Activated CD4-positive, alpha-beta T cell treated with anti-CD3 and anti-CD28 coated beads for 24 hours (primary cell): ENCODE measurements around the gene DCTD.

Experiments
- DNase-seq, 2 donors: peaks; one replicate each; pipeline ENCODE4 v3.0.0-alpha.2; 2020; ENCODE audit warnings: low read depth in 2 of 2

DCTD gene

DNA sequence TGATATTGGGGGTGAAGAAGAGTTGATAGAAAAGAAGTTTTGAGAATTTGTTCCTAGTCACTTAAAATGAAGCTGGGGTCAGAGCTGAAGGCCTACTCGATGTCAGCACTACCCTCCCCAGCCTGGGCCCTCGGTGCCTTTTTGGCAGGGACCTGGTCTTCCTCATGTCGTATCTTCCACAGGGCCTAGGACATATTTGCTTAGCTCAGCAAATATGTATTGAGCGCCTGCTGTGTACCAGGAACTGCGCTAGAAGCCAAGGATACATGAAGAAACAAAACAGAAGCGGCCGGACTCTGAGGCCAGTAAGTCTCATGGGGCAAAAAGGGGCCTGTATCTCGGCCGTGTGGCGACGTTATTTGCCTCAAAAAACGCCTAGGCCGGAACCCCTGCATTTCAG is 44.3 kb downstream of the DCTD start:
- no peak for DNase-seq

DNA sequence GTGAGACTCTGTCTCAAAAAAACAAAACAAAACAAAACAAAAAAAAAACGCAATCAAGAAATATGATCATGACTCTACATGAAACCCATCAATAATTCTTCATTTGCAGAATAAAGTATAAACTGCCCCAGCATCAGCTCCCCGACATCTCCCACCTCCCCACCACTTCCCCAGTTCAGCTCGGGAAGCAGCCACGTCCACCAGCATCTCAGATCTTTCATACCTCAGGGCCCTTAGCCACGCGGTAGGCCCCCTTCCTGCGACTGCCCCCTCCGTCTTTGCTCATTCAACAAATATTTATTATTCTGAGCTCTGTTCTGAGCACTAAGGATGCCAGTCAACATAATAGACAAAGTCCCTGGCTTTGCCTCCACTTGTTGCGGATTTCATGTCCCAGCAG is 45.6 kb downstream of the DCTD start:
- no peak for DNase-seq

DNA sequence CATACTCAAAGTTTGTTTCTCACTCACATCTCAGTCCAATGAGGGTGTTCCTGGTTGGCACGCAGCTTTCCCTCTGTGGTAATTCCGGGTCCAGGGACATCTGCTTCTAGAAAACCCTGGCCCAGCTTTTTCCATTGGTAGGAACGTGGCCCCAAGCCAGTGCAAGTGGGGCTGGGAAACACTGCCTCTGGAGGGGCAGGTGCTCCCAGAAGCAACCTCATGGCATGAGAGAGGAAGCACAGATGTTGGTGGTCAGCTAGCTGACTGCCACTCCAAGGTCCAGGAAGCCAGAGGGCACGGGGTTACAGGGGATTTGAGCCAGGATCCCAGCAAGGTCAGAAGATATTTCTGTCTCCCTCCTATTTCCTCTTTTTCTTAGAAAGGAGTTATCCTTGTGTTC is 47.5 kb downstream of the DCTD start:
- DNase-seq = no peak

DNA sequence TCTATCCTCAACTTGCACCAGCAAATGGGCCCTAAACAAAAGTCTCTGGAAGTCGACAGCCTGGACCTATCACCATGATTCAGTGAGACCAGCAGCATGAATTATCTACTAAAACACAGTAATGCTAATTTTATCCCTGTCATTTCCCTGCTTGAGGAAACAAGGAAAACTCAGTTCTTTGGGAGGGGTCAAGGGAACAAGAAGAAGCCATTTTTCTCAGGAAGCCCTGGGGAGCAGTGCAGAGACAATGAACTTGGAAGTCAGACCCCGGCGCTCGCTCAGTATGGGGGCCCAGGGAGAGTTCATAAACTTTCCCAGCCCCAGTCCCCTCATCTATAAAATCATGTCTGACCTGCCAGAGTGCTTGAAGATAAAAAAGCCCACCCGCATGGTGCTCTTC is 50.4 kb downstream of the DCTD start:
- no peak for DNase-seq

DNA sequence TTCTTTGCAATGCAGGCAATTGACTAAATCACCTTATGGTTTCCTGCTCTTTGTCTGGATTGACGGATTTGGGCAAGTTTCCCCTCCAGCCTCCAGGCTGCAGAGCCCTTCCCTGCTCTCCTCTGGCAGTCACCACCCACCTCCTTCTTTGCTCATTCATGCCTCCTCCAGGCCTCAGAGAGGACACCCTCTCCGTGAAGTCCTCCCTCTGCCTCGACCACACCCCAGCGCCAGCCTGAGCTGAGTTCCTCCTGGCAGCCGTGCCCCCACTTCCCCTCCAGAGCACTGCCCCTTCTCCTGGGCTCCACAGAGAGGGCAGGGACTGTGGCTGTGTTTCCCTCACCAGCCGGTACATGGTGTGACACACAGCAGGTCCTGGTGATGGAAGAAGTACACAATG is 53.7 kb downstream of the DCTD start:
- no peak for DNase-seq

DNA sequence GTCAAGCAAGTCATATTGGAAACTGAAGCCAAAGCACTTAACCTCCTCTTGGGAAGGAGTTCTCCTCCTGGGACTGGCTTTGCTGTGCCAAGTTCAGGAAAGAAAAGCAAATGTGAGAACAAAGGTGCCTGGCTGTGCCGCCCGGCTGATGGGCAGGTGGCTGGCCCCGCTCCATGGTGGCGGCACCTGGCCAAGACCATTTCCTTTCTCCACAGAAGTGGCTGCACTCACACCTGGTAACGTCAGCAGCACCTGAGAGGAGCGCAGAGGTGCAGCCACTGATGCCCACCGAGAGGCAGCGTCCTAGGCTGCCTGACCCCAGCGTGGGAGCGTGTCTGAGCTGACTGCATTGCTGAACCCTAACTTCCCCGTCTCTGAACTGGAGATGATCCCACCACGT is 54.3 kb downstream of the DCTD start:
- DNase-seq = no peak

DNA sequence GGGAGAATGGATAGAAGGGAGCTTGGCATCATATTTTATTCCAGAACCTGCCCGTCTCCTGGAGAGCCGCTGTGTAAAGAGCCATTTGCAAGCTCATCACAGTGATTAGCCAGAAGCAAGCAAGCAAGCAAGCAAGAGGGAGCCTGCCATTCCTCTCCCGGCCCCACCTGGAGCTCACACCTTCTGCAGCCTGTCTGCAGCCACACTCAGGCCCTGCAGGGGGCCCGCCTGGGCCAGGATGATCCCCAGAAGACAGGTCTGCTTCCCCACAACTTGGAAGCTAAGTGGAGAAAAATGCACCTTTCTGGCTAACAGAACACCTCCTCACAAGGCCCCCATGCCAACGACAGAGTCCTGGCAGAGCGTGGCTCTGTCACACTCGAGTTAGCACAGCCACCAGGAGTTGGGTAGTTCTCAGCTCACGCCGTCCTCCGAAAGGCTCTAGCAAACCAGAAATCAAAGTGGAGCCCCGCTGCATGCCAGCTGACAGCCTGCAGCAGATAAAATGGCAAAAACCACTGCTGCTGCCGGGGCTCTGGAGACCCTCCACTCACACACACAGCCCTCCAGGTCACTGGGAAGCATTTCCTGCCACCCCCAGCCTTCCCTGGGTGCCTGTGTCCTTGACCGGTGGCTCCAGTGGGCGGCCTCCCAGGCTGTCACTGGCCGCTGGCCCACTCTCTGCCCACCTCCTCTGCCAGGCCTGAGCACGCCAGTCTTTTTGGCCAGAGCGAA is 54.9 kb downstream of the DCTD start:
- no peak for DNase-seq

DNA sequence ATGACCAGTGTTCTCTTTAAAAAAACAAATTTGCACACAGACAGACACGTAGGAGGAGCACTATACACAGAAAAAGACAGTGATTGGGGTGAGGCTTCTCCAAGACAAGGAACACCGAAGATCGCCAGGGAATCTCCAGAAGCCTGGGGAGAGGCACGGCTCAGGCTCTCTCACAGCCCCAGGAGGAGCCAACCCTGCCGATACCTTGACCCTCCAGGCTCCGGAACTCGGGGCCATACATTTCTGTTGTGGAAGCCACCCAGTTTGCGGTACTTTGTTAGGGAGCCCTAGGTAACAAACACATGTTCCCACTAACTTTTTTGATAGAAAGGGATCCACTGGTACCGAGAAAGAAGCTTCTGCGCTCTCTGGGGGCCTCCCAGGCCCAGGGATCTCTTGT is 55.8 kb downstream of the DCTD start:
- DNase-seq = no peak

DNA sequence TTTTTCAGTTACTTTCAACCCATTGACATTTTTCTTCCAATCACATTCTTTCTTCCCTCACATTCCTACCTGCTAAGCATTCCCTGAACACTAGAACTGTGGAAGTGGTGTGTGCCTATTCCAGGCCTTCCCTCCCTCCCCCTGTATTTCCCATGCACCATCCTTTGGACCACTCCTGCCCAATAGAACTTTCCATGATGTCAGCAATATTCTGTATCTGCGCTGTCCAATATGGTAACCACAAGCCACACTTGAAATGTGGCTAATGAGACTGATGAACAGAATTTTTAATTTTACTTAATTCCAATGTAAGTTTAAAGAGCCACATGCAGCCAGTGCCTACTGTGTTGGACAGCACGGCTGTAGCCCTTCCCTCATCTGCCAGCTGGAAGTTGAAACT is 57.5 kb downstream of the DCTD start:
- DNase-seq = no peak

DNA sequence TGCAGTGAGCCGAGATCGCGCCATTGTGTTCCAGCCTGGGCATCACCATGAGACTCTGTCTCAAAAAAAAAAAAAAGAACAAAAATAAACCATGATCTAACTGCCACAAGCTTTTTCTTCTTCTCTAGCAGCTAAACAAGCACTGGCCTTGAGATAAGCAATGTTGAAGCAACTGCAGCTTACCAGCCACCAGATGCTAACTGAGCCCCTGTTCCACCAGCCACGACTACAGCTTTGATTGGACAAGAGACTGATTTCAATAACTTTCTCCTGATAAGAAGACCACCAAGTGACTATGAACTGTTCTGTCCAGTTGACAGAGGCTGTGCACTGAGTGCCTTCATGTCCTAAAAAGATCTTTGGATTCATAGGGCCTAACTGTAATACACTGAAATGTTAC is 58.5 kb downstream of the DCTD start:
- no peak for DNase-seq

DNA sequence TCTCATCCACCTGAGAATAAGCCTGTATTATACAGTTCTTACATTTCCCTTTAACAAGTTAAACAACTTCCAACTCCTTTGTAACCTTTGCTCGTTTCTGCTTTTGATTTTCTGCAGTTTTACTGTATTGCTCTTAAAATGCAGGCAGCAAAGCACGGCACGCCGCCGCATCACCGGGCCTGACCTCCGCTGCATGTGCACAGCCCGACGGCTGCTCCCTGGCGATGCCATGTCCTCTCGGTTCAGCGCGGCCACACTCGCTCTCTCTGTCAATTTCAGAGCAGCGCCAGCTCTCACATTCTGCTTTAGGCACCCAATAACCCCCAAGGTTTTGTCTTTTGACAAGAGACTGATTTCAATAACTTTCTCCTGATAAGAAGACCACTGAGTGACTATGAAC is 60.3 kb downstream of the DCTD start:
- DNase-seq = no peak

DNA sequence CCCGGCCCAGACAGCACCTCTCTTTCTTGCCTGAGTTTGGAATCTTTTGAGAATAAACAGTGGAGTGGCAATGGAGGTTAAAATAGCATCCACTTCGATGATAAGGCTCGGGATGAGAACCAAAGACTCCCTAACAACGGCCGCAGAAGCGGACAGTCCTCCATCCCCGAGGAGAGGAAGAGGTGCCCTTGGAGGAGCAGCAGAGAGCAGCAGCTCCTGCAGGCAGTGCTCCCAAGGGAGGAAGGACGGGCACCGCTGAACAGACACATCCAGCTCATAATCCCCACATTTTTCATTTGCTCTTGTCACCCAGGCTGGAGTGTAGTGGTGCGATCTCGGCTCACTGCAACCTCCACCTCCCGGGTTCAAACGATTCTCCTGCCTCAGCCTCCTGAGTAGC is 61.3 kb downstream of the DCTD start:
- no peak for DNase-seq

DNA sequence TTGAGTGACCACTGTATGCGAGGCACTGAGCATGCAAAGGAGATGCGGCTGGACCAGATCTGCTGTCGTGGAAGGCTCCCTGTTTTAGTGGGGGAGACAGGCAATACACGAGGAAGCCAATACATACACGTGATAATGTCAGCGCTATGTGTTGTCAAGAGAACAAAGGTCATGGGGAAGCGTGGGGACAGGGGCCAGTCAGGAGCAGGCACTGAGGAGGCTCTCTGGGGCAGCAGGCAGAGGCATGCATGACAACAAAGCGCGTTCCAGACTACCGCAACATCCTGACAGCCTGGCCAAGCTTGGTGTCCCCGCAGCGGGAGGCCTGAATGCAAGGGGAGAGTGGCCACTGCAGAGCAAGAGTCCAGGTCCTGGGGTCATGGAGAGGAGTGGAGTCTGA is 61.9 kb downstream of the DCTD start:
- DNase-seq = no peak

DNA sequence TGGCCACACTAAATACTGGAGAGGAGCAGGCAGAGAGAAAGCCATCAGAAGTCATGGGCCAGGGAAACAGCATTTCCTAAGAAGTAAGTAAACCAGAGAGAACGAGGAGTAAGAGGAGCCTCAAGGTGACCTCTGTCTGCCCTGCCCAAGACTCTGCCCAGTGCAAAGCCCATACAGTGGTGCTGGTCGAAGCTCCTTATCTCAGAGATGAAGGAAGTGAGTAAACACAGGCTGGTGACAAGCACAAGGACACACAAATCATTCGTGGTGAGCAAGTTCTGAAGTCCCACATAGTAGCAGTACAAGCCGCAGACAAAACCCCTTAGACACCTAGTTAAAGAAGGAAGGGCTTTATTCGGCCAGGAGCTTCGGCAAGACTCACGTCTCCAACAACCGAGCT is 62.7 kb downstream of the DCTD start:
- no peak for DNase-seq

DNA sequence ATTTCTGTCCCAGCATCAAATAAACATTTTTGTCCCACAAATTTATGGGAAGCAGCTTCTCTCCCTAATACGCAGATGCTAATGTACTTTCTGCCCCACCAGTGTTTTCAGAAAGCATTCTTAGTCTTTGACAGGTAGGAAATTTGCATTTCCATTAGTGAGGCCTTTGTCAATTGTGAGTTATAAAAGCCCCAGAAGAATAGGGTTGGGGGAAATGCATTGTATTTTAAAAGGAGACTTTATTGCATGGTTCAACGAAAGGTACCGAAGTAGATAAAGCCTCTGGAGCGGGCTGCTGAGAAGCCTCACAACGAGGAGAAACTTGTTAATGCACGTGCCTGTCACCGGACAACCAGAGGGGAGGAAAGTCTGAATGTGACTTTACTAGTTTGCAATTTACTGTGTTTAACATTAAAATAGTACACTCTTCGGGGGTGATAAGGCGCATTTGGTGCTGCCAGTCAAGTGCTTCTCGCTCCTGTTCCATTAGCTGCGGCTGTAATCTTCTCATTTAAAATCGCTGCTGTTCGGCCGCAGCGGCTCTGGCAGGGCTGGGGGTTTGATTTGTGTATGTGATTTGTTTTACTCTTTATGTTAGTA is 63.4 kb downstream of the DCTD start:
- DNase-seq = no peak

DNA sequence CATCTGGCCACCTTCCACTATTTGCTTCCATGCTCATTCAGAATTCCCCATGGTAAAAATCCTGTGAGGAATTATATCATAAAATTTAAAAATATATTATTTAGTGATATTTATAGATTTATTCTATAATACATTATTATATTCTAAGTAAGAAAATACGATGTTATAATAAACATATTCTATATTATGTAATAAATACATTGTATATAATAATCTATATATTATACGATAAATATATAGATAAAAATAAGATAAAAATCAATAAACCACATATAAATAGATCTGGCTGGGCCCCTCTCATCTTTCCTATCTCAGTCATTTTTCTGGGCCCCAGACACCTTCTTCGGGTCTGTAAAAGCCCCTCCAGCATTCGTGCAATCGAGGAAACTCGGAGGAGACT is 68.5 kb downstream of the DCTD start:
- no peak for DNase-seq

DNA sequence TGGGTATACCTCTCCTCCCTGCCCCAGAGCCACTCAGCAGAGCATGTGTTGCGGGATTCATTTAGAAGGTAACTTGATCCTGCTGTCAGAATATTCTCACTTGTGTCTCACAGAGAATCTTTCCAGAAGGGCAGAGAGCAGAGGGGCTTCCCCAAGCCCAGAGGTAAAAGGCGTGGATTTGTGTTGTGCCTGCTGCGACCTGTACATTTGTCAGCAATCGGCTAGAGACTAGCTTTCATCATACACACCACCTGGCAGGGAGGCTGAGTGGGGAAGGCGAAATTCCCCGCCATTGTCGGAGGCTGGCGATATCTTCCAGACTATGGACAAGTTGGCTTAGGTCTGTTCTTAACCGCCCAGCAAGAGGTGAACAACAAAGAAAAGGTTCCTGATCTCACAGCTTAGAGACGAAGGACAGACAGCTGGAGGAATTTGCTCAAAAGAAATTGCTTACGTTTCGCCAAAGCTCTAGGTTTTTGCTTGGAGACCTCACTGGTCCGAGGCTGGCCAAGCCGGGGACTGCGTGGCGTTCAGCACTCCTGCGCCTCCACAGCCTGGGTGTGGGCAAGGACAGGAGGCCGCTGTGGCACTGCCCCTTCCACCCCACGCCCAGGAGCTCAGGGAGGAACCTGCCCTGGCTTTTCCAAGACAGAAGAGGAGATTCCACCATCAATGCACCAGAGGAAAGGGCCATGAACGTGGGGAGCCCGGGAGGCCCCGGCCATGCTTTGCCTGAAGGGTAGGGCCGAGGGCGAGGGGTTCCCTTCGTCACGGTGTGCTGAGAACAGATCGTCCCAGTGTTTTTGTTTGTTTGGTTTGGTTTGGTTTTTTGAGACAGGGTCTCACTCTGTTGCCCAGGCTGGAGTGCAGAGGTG is 69.4 kb downstream of the DCTD start:
- DNase-seq = no peak

DNA sequence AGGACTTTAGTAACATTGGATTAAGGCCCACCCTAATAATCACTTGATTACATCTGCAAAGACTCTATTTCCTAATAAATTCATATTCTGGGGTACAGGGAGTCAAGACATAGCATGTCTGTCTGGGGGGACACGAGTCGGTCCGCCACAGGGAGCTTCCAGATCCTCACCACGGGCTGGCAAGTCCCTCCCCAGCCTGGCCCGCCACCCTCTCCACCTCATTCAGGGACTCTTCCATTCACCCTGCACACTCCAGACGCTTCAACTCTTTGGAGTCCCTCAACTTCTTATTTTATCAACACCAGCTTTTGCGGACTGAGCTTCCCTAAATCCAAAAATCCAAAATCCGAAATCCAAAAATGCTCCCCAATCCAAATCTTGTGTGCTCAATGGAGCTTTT is 71.2 kb downstream of the DCTD start:
- no peak for DNase-seq

DNA sequence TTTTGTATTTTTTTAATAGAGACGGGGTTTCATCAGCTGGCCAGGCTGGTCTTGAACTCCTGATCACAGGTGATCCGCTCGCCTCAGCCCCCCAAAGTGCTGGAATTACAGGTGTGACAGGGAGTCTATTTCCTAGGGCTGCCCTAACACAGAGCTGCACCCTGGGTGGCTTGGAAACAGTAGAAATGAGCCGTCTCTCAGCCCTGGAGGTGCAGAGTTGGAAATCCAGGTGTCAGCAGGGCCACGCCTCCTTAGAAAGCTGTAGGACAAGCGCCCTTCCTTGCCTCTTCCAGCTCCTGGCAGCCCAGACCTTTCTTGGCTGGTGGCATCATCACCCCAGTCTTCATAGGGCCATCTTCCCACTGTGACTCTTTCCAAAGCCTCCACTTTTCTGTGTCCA is 71.6 kb downstream of the DCTD start:
- DNase-seq = no peak

DNA sequence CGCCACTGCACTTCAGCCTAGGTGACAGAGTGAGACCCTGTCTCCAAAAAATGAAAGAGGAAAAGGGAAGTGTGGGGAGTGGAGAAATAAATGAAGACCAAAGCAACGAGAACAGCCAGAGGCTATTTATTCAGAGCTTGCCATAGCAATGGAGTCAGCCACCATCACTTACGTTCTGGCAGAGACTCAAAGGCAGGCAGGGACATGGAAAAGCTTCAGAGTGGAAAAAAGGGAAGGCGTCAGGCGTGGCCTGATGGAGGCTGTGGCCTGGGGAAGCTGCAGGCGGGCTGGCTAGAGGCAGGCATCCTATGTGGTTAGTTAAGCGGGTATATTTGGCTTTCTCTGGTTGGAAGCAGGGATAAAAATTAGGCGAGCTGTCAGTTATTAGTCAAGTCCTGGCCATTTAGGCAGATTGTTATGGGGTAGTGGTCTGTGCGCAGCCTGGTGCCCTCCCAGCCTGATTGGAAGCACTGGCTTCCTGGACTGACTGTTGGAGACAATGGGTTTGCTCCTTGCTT is 73.3 kb downstream of the DCTD start:
- DNase-seq = no peak

DNA sequence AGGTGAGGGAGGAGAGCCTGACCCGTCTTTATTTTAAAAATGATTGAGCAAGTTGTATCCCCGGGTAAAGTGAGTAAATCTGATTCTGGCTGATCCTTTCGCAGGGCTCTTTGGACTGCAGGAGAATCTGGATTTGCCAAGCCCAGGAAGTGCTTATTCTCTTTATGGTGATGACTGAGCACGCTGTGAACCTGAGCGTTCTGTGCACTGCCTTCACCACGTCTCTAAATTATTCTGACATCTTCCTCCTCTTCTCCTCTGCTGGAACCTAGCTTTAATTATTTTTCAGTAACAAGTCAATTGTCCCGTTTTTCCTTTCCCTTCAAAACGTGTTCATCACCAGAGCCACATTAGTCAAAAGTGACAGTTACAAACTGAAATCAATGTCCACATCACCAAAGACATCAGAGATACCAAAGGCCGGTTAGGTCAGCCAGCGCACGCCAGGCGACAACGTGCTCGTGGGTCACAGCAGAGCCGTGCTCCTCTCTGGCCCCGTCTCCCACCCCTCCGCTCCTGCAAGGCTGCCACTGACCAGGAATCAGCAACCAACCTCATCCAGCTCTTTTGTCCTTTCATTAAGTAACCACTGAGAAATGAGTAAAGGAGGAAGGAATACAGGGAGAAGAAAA is 74.3 kb downstream of the DCTD start:
- no peak for DNase-seq

DNA sequence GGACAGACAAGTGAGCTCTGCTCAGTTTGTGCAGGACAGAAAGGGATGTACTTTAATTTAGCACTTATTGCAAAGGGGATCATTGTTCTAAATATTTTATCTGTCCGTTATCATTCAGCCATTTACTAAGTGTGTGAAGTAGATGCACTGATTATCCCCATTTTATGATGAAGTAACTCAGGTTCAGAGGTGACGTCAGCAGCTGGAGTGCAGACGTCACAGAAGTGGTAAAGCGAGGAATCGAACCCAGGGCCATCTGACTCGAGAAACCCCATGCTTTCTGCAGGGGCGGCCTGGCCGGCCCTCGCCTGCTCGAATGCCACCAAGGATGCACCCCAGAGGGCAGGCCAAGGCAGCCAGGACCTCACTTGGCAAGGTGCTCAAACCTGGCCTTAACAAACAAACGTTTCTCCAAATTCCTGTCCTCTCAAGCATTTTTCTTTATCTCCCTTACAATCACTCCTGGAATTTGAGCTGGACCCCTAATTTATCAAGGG is 75.0 kb downstream of the DCTD start:
- no peak for DNase-seq
